Activated naive CD8-positive, alpha-beta T cell treated with anti-CD3 and anti-CD28 coated beads for 36 hours (primary cell): ENCODE data around the gene MICAL2. TPM values are rescaled to one million over a fixed set of nuclear protein-coding genes. Genes with fewer than 3 reads are reported as not detected.
A peak's percentile ranks its signal among the peaks of the same experiment; 100 is the strongest.

Source experiments
- DNase-seq: peaks from one replicate; pipeline ENCODE4 v3.0.0; 2021
- H3K27ac Mint-ChIP-seq: one replicate; pipeline ENCODE4 v1.8.0; 2022; ENCODE audit warnings: mild to moderate bottlenecking, moderate library complexity, mixed read lengths
- H3K27me3 Mint-ChIP-seq: one replicate; pipeline ENCODE4 v1.8.0; 2022; ENCODE audit warnings: mild to moderate bottlenecking, mixed read lengths
- H3K36me3 Mint-ChIP-seq: one replicate; pipeline ENCODE4 v1.8.0; 2021; ENCODE audit warnings: mild to moderate bottlenecking, mixed read lengths
- H3K4me1 Mint-ChIP-seq: one replicate; pipeline ENCODE4 v1.8.0; 2021; ENCODE audit warnings: mixed read lengths
- H3K4me3 Mint-ChIP-seq: one replicate; pipeline ENCODE4 v1.8.0; 2022; ENCODE audit warnings: mild to moderate bottlenecking, moderate library complexity, mixed read lengths
- H3K9me3 Mint-ChIP-seq: one replicate; pipeline ENCODE4 v1.8.0; 2022; ENCODE audit warnings: mixed read lengths
- total RNA-seq, 2 experiments: library from RNA; stranded (reverse); gene quantifications; one replicate each; pipeline ENCODE4 v1.2.3, GENCODE V29; 2021

Gene MICAL2
- total RNA-seq, 2 experiments from 2014 or later = 54.4 to 59.7 TPM

DNA sequence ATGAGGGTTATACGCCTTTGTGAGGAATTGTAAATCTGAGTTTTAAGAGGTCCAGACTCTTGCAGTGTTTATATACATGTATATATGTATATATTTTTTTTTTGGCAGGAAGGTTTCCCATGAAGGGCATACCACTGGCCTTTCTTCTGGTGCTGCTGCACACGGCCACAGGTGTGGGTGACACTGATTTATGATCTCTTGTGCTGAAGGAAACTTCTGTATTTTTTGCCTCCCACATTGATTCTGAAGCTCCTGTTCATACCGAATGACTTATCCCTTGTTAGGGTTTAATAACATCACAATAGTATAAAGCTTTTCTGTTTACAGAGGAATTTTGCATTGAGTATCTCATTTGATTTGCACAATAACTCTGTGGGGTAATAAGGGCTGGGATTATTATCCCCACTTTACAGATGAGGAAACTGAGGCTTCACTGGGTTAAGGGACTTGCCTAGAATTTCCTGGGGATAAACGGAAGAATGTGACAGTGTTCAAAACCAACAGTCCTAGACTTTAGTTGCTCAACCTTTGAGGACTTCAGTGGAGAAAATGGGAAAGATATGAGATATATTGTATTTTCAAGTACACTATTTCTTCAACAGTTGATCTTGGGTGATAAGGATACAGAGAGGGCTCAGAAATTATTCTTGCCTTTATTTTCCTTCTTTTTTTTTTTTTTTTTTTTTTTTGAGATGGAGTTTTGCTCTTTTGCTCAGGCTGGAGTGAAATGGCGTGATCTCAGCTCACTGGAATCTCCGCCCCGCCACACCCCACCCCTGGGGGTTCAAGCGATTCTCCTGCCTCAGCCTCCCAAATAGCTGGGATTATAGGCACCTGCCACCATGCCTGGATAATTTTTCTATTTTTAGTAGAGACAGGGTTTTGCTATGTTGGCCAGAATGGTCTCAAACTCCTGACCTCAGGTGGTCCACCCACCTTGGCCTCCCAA, 70.1 kb downstream of the MICAL2 start:
- peaks cover 5% of the 10 kb centered on the region for H3K9me3 Mint-ChIP-seq
- peaks cover 27% of the 10 kb centered on the region for H3K36me3 Mint-ChIP-seq
- H3K27ac Mint-ChIP-seq = no peak overlapping the region
- DNase-seq = no peak
- H3K4me1 Mint-ChIP-seq = peaks cover 37% of the 10 kb centered on the region
- no peaks in the 10 kb centered on the region for H3K27me3 Mint-ChIP-seq
- no peak overlapping the region for H3K4me3 Mint-ChIP-seq

DNA sequence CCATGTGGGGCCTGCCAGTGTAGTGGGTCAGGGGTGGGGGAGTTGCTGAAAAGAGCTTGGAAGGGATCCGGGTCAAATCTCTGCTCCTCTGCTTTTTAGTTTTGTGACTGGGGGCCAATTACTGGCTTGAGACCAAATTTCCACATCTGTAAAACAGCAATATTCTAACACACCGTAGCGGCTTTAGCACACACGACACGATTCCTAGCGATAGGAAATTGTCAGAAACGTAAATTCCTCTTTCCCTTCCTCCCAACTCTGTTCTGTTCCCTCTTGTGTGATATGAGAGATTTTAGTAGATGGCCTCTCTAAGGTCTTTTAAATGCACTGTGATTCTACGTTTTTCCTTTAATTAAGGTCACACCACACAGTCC, 71.9 kb downstream of the MICAL2 start:
- no peak overlapping the region for H3K4me3 Mint-ChIP-seq
- H3K27me3 Mint-ChIP-seq = no peaks in the 10 kb centered on the region
- H3K27ac Mint-ChIP-seq = no peak overlapping the region

DNA sequence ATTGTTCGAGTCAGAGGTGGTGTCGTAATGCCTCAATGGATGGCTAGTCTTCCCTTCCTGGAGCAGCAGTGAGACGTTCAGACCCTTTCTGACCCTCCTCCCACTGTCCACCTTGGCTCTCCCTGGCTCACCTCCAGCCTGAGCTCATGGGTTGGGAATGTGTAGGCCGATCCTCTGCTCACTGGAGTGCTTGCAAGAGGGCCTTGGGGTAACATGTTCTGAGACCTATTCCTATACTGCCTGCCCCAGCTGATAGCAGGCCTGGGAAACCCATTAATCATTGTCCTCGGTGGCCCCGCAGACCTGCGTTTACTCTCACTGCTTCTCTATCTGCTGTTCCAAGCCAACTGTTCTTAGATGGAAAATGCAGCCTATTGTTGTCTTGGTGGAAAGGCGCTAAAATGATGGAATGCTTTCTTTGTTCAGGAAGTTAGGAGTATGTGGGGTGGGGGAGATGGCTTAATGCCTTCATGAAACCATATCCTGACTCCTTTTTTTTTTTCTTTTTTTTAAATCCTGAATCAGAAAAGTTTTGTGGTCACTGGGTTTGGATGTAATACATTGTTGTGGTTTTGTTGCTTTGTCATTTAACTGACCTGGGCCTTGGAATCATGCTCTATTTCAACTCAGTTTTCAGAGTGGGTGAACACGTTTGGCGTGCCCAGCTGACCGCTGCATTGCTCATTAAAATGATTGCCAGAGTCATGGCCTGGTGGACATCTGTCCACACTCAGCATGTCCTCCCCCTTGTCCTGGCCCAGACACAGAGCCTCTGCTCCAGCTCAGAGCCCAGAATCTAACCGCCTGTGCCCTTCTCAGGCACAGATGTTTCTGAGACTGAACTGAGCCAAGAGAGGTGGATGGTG, 72.5 kb downstream of the MICAL2 start:
- Mint-ChIP-seq H3K4me1 (peaks cover 23% of the 10 kb centered on the region), H3K4me3 (no peak overlapping the region), H3K36me3 (peaks cover 10% of the 10 kb centered on the region), H3K9me3 (no peaks in the 10 kb centered on the region), H3K27ac (no peak overlapping the region), H3K27me3 (no peaks in the 10 kb centered on the region)
- DNase-seq = no peak

More for the DNA sequence above, 71.9 kb downstream of the MICAL2 start:
- Mint-ChIP-seq H3K9me3 (peaks cover 1% of the 10 kb centered on the region), H3K36me3 (peaks cover 16% of the 10 kb centered on the region), H3K4me1 (peaks cover 29% of the 10 kb centered on the region)
- no peak for DNase-seq

DNA sequence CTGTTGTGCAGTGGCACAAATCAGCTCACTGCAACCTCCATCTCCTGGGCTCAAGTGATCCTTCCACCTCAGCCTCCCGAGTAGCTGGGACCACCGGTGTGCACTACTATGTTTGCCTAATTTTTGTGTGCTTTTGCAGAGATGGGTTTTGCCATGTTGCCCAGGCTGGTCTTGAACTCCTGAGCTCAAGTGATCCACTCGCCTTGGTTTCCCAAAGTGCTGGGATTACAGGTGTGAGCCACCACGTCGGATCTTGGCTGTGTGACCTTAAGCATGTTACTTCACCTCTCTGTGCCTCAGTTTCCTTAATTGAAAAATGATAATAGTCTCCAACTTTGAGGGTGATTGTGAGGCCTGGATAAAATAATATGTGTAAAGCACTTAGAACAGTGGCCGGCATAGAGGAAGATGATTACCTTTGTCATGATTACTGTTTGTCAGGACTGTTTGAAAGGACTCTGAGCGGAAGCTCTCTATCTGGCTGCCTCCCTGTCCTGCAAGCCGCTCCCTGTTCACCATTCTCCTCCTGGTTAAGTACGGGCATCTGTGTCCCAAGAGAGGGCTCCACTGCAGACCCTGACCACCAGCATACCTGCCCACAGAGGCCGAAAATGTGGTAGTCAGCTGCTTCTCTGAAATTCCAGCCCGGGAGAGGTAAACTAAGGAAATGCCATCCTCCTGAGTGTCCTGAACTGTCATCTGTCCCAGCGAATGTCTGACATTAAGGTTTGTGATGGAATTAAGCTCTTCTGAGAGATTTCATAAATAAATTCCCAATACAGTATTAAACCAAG, 73.6 kb downstream of the MICAL2 start:
- Mint-ChIP-seq H3K4me1 (peaks cover 22% of the 10 kb centered on the region), H3K27me3 (no peaks in the 10 kb centered on the region), H3K9me3 (no peaks in the 10 kb centered on the region)

DNA sequence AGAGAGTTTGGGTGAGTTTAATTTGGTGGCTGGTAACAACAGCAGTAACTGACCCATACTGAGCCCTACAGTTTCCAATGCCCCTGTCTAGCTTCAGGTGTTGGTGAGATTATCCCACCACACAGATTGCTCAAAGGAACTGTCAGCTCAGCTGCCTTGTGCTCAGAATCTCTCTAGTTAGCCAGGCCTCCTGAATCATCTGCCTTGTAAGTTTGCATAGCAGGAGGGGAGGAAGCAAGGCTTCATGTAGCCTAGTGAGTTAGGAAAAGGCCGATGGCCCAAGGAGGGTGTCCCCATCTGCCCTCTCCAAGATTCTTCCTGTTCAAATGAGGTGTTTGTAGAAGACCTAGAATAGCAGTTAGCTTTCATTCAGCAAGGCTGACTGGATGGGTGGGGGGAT, 74.3 kb downstream of the MICAL2 start:
- H3K27me3 Mint-ChIP-seq = no peaks in the 10 kb centered on the region
- H3K27ac Mint-ChIP-seq = no peak overlapping the region
- H3K36me3 Mint-ChIP-seq = peaks cover 5% of the 10 kb centered on the region
- no peak for DNase-seq
- no peaks in the 10 kb centered on the region for H3K9me3 Mint-ChIP-seq
- H3K4me3 Mint-ChIP-seq = no peak overlapping the region
- H3K4me1 Mint-ChIP-seq = peaks cover 23% of the 10 kb centered on the region

More for the DNA sequence above, 73.6 kb downstream of the MICAL2 start:
- Mint-ChIP-seq H3K4me3 (no peak overlapping the region), H3K27ac (no peak overlapping the region), H3K36me3 (peaks cover 6% of the 10 kb centered on the region)
- no peak for DNase-seq

DNA sequence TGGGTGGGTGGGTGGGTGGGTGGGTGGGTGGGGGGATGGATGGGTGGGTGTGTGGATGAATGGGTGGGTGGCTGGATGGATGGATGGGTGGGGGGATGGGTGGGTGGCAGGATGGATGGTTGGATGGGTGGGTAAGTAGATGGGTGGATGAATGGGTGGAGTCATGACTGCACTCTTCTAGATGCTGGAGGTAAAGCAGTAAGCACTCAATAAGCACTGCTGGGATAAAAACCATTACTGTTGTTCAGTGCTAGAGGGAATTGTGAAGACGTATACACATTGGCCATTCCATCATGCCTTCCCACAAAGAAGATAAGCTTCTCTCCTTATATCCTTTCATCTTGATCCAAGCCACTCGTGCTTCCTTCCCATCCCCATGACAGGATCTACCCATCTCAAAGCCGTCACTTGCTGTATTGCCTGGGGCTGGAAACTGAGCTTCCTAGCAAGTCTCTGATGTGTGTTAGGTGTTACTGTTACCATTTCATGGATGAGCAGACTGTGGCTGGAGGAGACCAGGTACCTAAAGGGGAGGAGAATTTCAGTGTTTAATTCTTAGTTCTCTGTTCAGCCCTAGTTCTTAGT, 74.8 kb downstream of the MICAL2 start:
- Mint-ChIP-seq H3K27ac (no peak overlapping the region), H3K4me1 (peaks cover 25% of the 10 kb centered on the region), H3K27me3 (no peaks in the 10 kb centered on the region)

DNA sequence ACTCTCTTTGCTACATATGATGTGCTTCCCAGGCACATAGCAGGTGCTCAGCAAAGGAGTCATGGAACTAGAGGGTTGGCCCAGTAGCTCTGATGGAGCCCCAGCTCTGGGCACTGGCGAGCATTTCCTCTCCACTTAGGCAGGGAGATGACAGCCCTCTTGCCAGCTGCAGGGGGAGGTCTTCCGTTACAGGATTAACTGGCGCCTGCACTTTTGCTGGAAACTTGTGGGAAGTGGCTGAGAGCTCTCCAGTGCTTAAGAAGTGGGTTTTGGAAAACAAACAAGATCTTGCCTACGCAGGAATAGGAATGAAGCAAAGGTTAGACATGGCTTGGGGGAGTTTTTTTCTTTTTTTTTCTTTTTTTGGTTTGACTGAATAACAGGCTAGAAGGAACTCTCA, 75.5 kb downstream of the MICAL2 start:
- no peak overlapping the region for H3K4me3 Mint-ChIP-seq
- H3K4me1 Mint-ChIP-seq = peaks cover 29% of the 10 kb centered on the region

More for the DNA sequence above, 74.8 kb downstream of the MICAL2 start:
- peaks cover 5% of the 10 kb centered on the region for H3K36me3 Mint-ChIP-seq
- no peak overlapping the region for H3K4me3 Mint-ChIP-seq
- no peaks in the 10 kb centered on the region for H3K9me3 Mint-ChIP-seq
- no peak for DNase-seq

DNA sequence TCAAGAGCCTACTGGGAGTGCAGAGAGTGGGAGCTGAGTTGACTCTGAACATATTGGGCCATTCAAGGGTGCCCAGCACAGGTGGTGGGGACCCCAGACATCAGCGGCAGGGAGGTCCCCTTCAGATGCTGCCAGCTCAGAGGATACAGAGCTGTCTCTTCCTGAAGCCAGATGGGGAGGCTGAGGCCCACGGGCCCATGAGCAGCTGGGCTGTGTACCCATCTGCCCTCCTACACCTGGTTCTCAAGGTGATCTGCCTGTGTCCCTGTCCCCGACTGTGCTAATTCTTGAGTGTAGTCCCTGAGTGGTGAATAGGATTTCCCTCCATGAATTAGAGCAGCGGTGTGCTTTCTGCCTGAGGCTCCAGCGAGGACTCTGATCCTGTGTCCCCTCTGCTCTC, 76.3 kb downstream of the MICAL2 start:
- Mint-ChIP-seq H3K36me3 (peaks cover 8% of the 10 kb centered on the region), H3K4me3 (no peak overlapping the region), H3K27me3 (no peaks in the 10 kb centered on the region), H3K4me1 (peaks cover 29% of the 10 kb centered on the region), H3K9me3 (no peaks in the 10 kb centered on the region), H3K27ac (no peak overlapping the region)
- no peak for DNase-seq

More for the DNA sequence above, 75.5 kb downstream of the MICAL2 start:
- no peak overlapping the region for H3K27ac Mint-ChIP-seq
- H3K36me3 Mint-ChIP-seq = peaks cover 8% of the 10 kb centered on the region
- no peaks in the 10 kb centered on the region for H3K27me3 Mint-ChIP-seq
- H3K9me3 Mint-ChIP-seq = no peaks in the 10 kb centered on the region
- DNase-seq = no peak

DNA sequence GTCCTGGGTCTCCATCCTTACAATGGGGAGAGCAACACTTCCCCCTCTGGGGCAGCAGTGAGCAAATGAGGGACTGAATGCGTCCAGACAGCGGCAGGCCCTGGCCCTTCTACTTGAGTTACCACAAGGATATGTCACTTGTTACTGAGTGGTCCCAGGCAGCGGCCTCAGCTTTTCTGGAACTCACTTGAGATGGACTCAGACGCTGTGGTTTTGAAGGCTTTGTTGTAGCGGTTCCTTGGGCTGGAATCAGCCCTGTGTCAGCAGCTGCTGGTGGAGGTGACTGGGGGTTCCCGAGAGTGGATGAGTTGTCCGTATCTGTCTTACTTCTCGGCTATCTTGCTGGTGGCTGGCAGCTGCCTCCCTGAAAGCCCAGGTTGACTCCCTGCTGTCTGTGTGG, 77.0 kb downstream of the MICAL2 start:
- no peaks in the 10 kb centered on the region for H3K9me3 Mint-ChIP-seq
- no peak for DNase-seq
- peaks cover 29% of the 10 kb centered on the region for H3K4me1 Mint-ChIP-seq
- no peak overlapping the region for H3K27ac Mint-ChIP-seq
- no peak overlapping the region for H3K4me3 Mint-ChIP-seq
- H3K36me3 Mint-ChIP-seq = peaks cover 8% of the 10 kb centered on the region
- no peaks in the 10 kb centered on the region for H3K27me3 Mint-ChIP-seq

DNA sequence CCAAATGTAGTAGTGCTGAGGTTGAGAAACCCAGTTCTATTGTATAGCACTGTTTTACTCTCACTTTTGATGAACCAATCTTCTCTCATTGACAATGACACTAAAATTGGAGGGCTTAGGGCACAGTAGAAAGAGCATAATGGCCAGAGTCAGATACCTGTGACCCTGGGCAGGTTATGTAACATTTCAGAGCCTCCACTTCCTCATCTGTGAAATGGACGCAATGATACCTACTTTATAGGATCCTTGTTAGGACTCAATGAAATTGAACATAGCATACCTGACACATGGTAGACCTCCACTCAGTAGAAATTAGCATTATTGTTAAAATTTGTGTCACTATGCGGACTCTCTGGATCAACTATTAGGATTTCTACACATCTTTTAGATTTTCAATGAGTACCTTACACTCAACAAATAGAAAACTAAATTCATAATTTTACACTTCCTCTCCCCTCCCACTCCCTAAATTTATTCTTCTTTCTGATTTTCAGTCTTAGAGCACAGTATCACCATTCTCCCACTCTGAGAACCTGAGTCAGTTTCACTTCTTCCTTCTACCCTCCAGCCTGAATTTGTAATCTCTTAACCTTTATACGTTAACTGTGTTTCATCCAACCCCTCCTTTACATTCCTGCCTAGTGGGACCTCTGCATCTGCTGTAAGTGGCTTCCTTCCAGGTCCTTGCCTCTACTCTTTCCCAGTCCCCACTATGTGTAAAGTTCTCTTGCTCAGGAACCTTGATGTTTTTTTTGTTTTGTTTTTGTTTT, 78.3 kb downstream of the MICAL2 start:
- Mint-ChIP-seq H3K27me3 (no peaks in the 10 kb centered on the region), H3K36me3 (peaks cover 8% of the 10 kb centered on the region), H3K27ac (peak overlapping the region; percentile 10), H3K4me1 (peaks cover 40% of the 10 kb centered on the region), H3K4me3 (no peak overlapping the region), H3K9me3 (no peaks in the 10 kb centered on the region)
- no peak for DNase-seq

DNA sequence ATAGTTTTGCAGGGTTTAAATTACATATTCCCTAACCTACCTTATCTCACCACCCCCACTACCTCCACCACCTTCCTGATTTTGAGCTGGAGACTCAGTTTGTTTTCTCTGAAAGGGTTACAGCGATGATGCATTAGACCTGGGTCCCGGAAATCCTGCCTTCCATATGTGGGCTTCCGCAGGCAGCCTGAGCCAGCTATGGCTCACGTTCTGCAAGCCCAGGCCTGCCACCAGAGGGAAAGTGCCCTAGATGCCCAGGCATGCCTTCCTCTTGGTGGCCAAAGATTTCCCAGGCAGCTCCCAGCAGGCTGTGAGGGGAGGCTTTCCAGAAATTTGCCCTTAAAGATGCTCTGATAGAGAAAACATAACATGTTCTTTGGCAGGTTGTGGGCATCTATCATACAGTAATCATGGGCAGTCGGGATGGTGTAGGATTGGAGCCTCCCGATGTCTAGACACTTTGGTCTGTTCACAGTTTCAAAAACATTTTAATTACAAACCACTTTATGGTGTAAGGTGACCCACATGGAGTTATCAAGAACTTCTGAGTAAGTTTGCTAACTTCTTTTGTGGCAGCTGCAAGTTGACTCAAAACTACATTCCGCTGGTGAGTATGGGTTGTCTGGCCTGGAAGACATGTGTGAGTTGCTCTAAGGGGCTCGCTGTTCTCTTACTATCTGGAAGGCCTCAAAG, 79.3 kb downstream of the MICAL2 start:
- no peak for DNase-seq
- H3K27ac Mint-ChIP-seq = peak overlapping the region; percentile 21
- no peaks in the 10 kb centered on the region for H3K9me3 Mint-ChIP-seq
- H3K4me1 Mint-ChIP-seq = peaks cover 47% of the 10 kb centered on the region
- H3K36me3 Mint-ChIP-seq = peaks cover 8% of the 10 kb centered on the region
- no peaks in the 10 kb centered on the region for H3K27me3 Mint-ChIP-seq
- H3K4me3 Mint-ChIP-seq = no peak overlapping the region

DNA sequence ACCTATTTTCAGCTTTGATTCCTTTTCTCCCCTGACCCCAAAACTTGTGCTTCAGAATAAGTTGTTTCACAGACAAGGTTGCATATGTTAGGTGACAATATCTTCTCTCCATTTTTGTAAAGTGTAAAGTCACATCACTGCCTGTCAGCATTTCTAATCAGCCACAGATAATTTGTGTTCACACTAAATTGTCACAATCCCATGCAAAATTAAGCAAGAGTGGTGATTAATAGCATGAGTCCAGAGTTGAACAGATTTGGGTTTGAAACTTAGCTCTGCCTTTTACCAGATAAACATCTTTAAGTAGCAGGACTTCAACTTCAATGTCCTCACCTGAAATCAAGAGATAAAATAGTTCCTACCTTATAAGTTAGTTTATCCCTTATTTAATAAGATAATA, 80.1 kb downstream of the MICAL2 start:
- no peak overlapping the region for H3K4me3 Mint-ChIP-seq
- DNase-seq = no peak
- no peaks in the 10 kb centered on the region for H3K27me3 Mint-ChIP-seq
- peaks cover 8% of the 10 kb centered on the region for H3K36me3 Mint-ChIP-seq
- H3K9me3 Mint-ChIP-seq = no peaks in the 10 kb centered on the region
- H3K27ac Mint-ChIP-seq = no peak overlapping the region
- peaks cover 51% of the 10 kb centered on the region for H3K4me1 Mint-ChIP-seq

DNA sequence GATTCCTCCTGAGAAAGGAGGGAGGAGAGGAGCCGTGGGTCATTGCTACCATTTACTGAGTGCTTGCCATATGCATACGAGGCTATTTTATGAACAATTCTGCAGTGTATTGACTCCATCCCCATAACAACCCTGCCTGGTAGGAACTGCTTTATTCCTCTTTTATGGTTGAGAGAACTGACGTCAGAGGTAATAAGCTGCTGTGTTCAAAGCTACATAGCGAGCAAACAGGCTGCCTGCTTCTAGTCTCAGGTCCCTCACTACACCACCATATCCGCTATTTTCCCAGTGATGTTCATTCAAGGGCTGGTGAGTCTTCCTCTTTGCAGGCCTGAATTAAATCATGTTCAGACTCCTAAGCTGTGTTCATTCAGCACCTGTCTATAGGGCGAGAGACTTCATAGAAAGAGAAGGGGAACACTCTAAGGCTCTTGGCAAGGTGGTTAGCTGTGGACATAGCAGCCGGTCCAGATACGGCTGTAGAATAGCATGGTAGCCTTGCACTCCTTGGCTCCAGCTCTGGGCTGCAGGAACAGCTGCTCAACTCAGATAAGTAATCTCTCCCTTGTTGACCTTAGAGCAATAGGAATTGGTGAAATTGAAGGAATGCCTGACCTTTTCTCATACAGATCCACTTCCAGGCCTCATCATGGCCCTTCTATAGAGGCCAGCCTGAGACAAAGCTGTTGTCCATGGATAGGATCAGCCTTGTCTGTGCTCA, 82.6 kb downstream of the MICAL2 start:
- Mint-ChIP-seq H3K4me3 (no peak overlapping the region), H3K27me3 (no peaks in the 10 kb centered on the region), H3K36me3 (peaks cover 19% of the 10 kb centered on the region), H3K9me3 (no peaks in the 10 kb centered on the region), H3K27ac (no peak overlapping the region), H3K4me1 (peaks cover 66% of the 10 kb centered on the region)
- no peak for DNase-seq
